NCI-H2107 (cell line): ENCODE data around the gene SMIM10L2A.
A peak's percentile ranks its signal among the peaks of the same experiment; 100 is the strongest.
"Not testable (repeated sequence)": the region's sequence is repeated elsewhere in the genome, so short reads cannot be mapped to it uniquely, and the experiment has no call there.

ENCODE experiments used
- DNase-seq: peaks from one replicate; lab custom pipeline; 2025; lab: John Stamatoyannopoulos, UW

SMIM10L2A gene

GRCh38 chrX:135421932-135422809 is at the start of gene SMIM10L2A:
TSS of gene SMIM10L2A (plus strand) at chrX:135421944. CDS start at chrX:135422132, 188 bp downstream.
- DNase-seq: no peak

- no peak for DNase-seq
Measured at GRCh38 chrX:135373357-135373756, 48.4 kb upstream of the SMIM10L2A start.

GRCh38 chrX:135382260-135382659 is 39.5 kb upstream of the SMIM10L2A start:
- no peak for DNase-seq

- no peak for DNase-seq
Measured at GRCh38 chrX:135383249-135383648, 38.5 kb upstream of the SMIM10L2A start.

GRCh38 chrX:135384161-135384836 is 37.4 kb upstream of the SMIM10L2A start:
- DNase-seq: no peak

GRCh38 chrX:135388841-135389240 is 32.9 kb upstream of the SMIM10L2A start:
- DNase-seq: no peak

GRCh38 chrX:135389243-135389642 is 32.5 kb upstream of the SMIM10L2A start:
- DNase-seq: no peak

- no peak for DNase-seq
Measured at GRCh38 chrX:135389717-135390116, 32.0 kb upstream of the SMIM10L2A start.

GRCh38 chrX:135391734-135392133 is 30.0 kb upstream of the SMIM10L2A start:
- DNase-seq: no peak

- no peak for DNase-seq
Measured at GRCh38 chrX:135393051-135393450, 28.7 kb upstream of the SMIM10L2A start.

GRCh38 chrX:135395064-135395463 is 26.7 kb upstream of the SMIM10L2A start:
- no peak for DNase-seq

GRCh38 chrX:135396109-135396508 is 25.6 kb upstream of the SMIM10L2A start:
- no peak for DNase-seq

- DNase-seq: no peak
Measured at GRCh38 chrX:135396566-135396965, 25.2 kb upstream of the SMIM10L2A start.

- DNase-seq: no peak
Measured at GRCh38 chrX:135397652-135398051, 24.1 kb upstream of the SMIM10L2A start.

- DNase-seq: no peak
Measured at GRCh38 chrX:135403374-135403773, 18.4 kb upstream of the SMIM10L2A start.

GRCh38 chrX:135406428-135406827 is 15.3 kb upstream of the SMIM10L2A start:
- DNase-seq: not testable (repeated sequence)

GRCh38 chrX:135408794-135409193 is 12.9 kb upstream of the SMIM10L2A start:
- no peak for DNase-seq

GRCh38 chrX:135410861-135411627 is 10.7 kb upstream of the SMIM10L2A start:
- DNase-seq: no peak

GRCh38 chrX:135411893-135412292 is 9.9 kb upstream of the SMIM10L2A start:
- DNase-seq: no peak

GRCh38 chrX:135416546-135416945 is 5.2 kb upstream of the SMIM10L2A start:
- DNase-seq: no peak

- DNase-seq: no peak
Measured at GRCh38 chrX:135420831-135421230, 913 bp upstream of the SMIM10L2A start.

GRCh38 chrX:135421537-135421931 is 210 bp upstream of the SMIM10L2A start:
- peak; percentile 24 for DNase-seq

GRCh38 chrX:135422810-135423168 is 1.0 kb downstream of the SMIM10L2A start:
- DNase-seq: not testable (repeated sequence)
